ENCODE data around the gene TP53BP1. TPM values are rescaled to one million over a fixed set of nuclear protein-coding genes. Genes with fewer than 3 reads are reported as not detected.

Gene TP53BP1
- total and polyA plus RNA-seq, 4 donors, result 2.7 to 12.0 (median 7.3) TPM

- TF ChIP-seq ATF3 (IDR thresholded peaks at IDR 0.05), result no peak
- TF ChIP-seq ZBTB33 (IDR thresholded peaks at IDR 0.05), result no peak
- no peak for TF ChIP-seq HNF4G (IDR thresholded peaks at IDR 0.05)
- no peak for TF ChIP-seq JUND (IDR thresholded peaks at IDR 0.05)
- no peak for TF ChIP-seq CTCF (IDR thresholded peaks at IDR 0.05; ENCODE audit: low read depth, low read length, missing input control)
- TF ChIP-seq RAD21 (IDR thresholded peaks at IDR 0.05), result no peak
- no peak for TF ChIP-seq EGR1 (IDR thresholded peaks at IDR 0.05; ENCODE audit: low read depth in 2 of 2)
- TF ChIP-seq REST (IDR thresholded peaks at IDR 0.05), result no peak
- TF ChIP-seq FOXA1 (IDR thresholded peaks at IDR 0.05), result no peak
- peaks cover 0 to 3% (median 0%) of the 10 kb centered on the region in 4 donors for H3K4me1 ChIP-seq (ENCODE audit: control insufficient read depth in 4 of 4, insufficient read depth in 4 of 4, low read length in 3 of 4)
- H3K27me3 ChIP-seq (ENCODE audit: control insufficient read depth in 4 of 4, insufficient read depth in 4 of 4, low read length in 3 of 4), result peaks cover 0 to 10% (median under 1%) of the 10 kb centered on the region in 4 donors
- no peaks in the 10 kb centered on the region for H3K36me3 ChIP-seq (ENCODE audit: control insufficient read depth in 4 of 4, insufficient read depth in 3 of 4, low read depth in 1 of 4, low read length in 3 of 4)
- H3K9me3 ChIP-seq (ENCODE audit: control insufficient read depth in 4 of 4, low read length in 3 of 4), result no peaks in the 10 kb centered on the region
- H3K27ac ChIP-seq (ENCODE audit: low read depth in 1 of 2, low read length in 2 of 2), result no peak overlapping the region
- DNase-seq (ENCODE audit: low spot score), result no peak
- H3K4me3 ChIP-seq (ENCODE audit: low read depth in 1 of 3, low read length in 3 of 3), result peak overlapping the region in 1 of 3 donors; percentile 9
- no peak overlapping the region for H3K9ac ChIP-seq (ENCODE audit: low read depth in 1 of 2, low read length in 2 of 2)
- 10% methylated on average over 18 of the region's 18 CpGs for WGBS
These were observed 25.3 kb upstream of the TP53BP1 start for GRCh38 chr15:43518197-43518761.

GRCh38 chr15:43517354-43518196, 24.6 kb upstream of the TP53BP1 start, which contains the start of gene MAP1A:
Gene MAP1A (plus strand): TSS chr15:43517608. CDS start chr15:43521474, 3,866 bp downstream.
- no peak within 1 kb of the TSS for H3K9ac ChIP-seq (ENCODE audit: low read depth in 1 of 2, low read length in 2 of 2)
- DNase-seq (ENCODE audit: low spot score), result no peak
- 8% methylated on average over 15 of the region's 15 CpGs for WGBS
- TF ChIP-seq YY1 (IDR thresholded peaks at IDR 0.05) (no peak), NR2F2 (IDR thresholded peaks at IDR 0.05) (no peak), GABPA (IDR thresholded peaks at IDR 0.05 in 1 of 2, conservative IDR thresholded peaks at IDR 0.05 in 1 of 2) (no peak), REST (IDR thresholded peaks at IDR 0.05) (no peak), RXRA (IDR thresholded peaks at IDR 0.05) (no peak), HNF4G (IDR thresholded peaks at IDR 0.05) (no peak), JUND (IDR thresholded peaks at IDR 0.05) (no peak), SP1 (IDR thresholded peaks at IDR 0.05) (no peak), FOXA2 (IDR thresholded peaks at IDR 0.05) (no peak), EGR1 (IDR thresholded peaks at IDR 0.05; ENCODE audit: low read depth in 2 of 2) (no peak), ATF3 (IDR thresholded peaks at IDR 0.05) (no peak), HNF4A (conservative IDR thresholded peaks at IDR 0.05) (no peak), TAF1 (conservative IDR thresholded peaks at IDR 0.05) (no peak)
- peak within 1 kb of the TSS in 1 of 3 donors; percentile 9 for H3K4me3 ChIP-seq (ENCODE audit: low read depth in 1 of 3, low read length in 3 of 3)
- peaks cover 0 to 11% (median under 1%) of the 10 kb centered on the region in 4 donors for H3K27me3 ChIP-seq (ENCODE audit: control insufficient read depth in 4 of 4, insufficient read depth in 4 of 4, low read length in 3 of 4)
- H3K4me1 ChIP-seq (ENCODE audit: control insufficient read depth in 4 of 4, insufficient read depth in 4 of 4, low read length in 3 of 4), result peaks cover 0 to 3% (median 0%) of the 10 kb centered on the region in 4 donors
- no peak within 1 kb of the TSS for H3K27ac ChIP-seq (ENCODE audit: low read depth in 1 of 2, low read length in 2 of 2)
- no peaks in the 10 kb centered on the region for H3K9me3 ChIP-seq (ENCODE audit: control insufficient read depth in 4 of 4, low read length in 3 of 4)
- H3K36me3 ChIP-seq (ENCODE audit: control insufficient read depth in 4 of 4, insufficient read depth in 3 of 4, low read depth in 1 of 4, low read length in 3 of 4), result no peaks in the 10 kb centered on the region
